ENCODE data around the gene F7.
"Not testable (repeated sequence)": the region's sequence is repeated elsewhere in the genome, so short reads cannot be mapped to it uniquely, and the experiment has no call there.

F7 gene

DNA sequence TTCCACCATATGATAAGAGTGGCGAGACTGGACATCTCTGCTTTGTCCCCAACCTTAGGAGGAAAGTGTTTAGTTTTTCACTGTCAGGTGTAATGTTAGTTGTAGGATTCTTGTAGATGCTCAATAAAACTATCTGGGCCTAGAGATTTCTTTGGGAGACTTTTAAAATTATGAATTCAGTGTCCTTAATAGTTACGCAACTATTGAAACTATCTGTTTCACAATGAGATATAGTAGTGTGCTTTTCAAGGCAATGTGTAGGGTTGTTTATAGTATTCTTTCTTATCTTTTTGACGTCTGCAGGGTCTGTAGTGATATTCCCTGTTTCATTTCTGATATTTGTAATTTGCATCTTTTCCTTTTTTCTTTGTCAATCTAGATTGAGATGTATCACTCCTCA, 33.2 kb upstream of the F7 start:
- no peak for DNase-seq (ENCODE audit: low spot score)

DNA sequence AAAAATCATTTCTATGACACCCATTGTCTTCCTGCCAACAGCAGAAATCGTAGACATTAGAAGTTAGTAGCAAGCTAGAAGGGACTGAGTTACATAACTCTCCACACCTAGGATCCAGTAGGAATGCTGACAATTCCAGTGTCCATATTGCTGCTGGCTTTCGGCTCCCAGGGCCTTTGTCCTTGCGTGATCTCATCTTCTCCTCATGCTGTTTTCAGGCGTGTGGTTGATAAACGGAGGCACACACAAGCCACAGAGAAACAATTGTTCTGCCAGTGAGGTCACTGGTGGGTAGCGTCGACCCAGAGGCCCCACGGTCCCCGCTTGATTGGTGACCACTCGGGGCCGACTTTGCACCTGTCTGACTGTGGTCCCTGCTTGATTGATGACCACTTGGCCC, 31.6 kb upstream of the F7 start:
- no peak for DNase-seq (ENCODE audit: low spot score)

DNA sequence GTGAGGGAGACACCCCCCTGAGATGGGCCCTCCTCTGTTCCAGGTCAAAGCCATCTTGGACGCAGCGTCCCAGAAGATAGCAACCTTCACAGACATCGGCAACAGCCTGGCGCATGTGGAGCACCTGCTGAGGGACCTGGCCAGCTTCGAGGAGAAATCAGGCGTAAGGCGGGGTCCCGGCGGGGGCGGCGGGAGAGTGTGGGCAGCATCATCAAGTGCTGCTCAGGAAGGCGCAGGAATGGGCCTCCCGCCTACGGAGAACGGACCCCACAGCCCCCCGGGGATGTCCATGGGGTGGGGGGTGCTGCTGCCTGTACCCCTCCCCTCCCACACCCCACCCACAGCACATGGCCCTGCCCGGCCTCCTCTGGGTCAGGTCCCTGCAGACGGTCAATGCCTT, 31.2 kb upstream of the F7 start:
- no peak for DNase-seq (ENCODE audit: low spot score)

DNA sequence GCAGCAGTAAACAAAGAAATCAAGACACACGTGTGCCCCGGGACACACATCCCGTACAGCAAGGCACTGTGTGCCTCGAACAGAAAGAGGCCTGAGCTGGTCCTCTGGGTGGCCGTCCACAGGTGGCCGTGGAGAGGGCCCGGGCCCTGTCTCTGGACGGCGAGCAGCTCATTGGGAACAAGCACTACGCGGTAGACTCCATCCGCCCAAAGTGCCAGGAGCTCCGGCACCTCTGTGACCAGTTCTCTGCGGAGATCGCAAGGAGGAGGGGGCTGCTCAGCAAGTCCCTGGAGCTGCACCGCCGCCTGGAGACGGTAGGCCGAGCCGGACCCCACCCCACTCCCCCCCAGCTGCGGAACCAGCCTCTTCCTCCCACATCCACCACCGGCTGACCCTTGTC, 30.7 kb upstream of the F7 start:
- DNase-seq (ENCODE audit: low spot score): no peak

DNA sequence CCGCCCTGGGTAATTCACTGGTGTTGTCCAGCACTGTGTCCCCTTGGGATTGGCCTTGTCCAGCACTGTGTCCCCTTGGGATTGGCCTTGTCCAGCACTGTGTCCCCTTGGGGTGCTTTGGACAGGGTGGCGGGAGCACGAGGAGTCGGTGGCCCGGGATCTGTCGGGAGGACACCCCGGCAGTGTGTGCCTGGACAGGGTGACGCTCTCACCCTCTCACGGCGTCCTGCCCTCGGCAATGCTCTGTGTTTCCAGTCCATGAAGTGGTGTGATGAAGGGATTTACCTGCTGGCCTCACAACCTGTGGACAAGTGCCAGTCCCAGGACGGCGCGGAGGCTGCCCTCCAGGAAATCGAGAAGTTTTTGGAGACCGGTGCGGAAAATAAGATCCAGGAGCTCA, 29.9 kb upstream of the F7 start:
- no peak for DNase-seq (ENCODE audit: low spot score)

DNA sequence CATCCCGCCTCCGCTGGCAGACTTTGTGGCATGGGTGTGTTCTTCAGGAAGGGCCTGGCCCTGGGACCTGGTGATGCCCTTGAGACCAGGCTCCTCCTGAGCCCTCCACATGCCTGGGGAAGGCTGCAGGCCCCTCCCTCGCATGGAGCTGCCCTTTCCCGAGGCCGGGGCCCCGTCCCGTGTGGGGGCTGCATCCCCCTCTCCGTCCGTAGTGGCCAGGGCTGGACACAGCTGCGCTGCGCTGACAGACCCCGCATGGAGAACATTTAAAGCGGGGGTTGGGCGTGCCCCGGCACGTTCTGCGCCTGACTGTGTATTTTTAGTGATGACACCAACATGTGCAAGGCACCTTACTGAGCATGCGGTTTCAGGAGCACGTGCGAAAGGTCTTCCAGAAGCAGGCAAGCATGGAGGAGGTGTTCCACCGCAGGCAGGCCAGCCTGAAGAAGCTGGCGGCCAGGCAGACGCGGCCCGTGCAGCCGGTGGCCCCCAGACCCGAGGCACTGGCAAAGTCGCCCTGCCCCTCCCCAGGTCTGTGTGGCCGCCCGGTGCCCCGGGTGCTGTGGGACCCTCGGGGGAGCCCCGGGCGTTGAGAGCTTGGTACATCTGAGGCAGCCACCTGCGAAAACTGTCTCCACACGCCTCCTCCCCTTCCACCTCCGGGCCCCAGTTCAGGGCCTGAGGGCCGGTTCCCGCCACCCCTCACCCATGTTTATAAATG, 28.8 kb upstream of the F7 start:
- DNase-seq (ENCODE audit: low spot score): no peak

DNA sequence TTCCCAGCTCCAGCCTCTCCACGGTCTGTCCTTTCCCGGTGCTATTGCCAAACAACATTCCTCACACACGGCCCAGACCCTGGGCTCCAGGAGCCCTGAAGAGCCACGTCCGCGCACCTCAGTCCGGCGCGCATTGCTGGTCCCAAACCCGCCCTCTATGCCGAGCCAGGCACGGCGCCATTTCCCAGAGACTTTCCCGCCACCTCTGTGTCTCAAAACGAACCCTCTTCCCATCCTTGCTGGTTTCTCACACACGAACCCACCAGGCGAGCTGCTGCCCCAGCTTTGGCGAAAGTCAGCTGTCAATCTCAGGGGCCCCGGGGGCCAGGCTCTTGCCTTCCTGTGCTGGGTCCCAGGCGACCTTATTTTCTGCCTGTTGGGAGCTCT, 28.0 kb upstream of the F7 start:
- DNase-seq (ENCODE audit: low spot score): no peak

DNA sequence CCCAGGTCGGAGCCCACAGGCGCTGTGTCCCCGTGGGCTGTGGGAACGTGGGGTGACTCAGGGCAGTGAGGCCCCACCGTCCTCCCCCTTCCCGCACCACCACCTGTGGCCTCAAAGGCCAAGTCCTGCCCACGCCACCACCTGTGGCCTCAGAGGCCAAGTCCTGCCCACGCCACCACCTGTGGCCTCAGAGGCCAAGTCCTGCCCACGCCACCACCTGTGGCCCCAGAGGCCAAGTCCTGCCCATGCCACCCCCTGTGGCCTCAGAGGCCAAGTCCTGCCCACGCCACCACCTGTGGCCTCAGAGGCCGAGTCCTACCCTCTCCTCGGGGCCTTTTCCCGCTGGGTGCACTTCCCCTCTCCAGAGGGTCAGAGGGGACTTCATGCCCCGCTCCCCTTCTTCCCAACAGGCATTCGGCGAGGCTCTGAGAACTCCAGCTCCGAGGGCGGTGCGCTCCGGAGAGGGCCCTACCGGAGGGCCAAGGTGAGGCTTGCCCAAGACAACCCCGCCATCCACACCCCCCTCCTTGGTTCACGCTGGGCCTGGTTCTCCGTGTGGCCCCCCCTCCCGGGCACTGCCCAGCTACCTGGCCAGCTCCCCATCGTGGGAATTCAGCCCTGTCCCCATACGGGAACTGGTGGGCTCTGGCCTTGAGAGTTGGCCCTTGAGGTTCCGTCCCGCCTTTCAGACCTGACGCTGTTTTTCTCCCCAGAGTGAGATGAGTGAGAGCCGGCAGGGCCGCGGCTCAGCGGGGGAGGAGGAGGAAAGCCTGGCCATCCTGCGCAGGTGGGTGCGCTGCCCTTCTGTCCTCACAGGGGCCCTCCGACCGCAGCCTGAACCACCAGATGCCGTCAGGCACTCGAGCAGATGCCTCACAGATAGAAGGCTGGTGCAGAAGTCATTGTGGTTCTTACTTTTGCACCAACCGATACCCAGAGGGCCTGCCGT, 27.4 kb upstream of the F7 start:
- DNase-seq (ENCODE audit: low spot score): no peak

DNA sequence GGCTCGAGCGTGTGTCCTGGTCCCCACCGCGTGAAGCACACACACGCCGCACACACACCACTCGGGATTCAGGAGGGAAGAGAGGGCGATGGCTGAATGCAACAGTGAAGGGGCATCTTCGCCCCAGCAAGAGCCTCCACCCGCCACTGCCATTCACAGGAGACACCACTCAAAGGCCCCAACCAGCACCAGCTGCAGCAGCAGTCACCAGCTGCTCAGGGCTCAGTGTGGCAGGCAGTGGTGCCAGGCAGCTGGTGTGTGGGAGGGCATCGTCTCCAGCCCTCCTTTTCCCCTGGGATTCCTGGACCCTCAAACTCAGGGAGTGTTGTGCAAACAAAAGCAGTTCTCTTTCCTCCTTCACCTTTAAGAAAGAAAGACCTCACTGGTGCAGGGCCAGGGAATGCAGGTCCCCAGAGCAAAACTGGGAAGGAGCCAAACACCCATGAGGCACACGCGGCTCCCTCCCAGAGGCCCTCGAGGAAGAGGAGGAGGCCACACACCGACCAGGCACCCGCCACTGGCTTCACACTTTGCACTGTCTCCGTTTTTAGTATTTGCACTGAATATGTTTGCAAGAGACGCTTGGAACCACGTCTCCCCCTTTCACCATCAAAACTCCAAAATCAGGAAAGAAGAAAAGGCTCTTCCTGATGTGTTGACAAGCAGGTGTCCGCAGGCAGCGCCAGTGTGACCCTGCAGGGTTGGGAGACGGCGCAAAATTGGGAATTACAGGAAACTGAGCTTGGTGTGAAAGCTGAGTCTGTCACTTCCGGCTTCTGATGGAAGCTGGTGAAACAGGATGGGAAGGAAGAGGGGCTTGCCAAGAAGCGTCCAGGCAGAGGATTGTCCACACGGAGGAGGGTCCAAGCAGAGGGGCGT, 26.4 kb upstream of the F7 start:
- no peak for DNase-seq (ENCODE audit: low spot score)

DNA sequence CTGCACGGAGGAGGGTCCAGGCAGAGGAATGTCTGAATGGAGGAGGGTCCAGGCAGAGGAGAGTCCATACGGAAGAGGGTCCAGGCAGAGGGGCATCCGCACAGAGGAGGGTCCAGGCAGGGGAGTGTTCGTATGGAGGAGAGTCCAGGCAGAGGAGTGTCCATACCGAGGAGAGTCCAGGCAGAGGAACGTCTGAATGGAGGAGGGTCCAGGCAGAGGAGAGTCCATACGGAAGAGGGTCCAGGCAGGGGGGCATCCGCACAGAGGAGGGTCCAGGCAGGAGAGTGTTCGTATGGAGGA, 25.9 kb upstream of the F7 start:
- DNase-seq (ENCODE audit: low spot score): not testable (repeated sequence)

DNA sequence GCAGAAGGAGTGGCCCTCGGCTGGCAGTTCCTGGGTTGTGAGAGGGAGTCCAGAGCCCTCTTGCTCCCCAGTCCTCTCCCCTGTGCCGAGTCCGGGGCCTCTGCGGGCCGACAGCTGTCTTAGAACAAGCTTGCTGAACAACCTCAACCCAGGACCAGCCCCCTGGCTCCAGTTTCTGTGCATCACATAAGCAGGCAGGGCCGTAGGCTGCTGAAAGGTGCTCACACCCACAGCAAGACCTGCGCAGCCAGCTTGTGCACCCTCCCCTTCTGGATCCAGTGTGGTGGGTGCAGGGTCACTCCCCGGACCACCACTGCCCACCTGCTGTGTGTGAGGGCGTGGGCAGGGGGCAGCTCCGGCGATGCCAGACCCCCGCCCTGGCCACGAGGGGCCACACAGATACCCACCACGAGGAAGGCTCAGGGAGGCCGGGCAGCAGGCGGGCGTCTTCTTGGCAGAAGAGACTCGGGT, 25.2 kb upstream of the F7 start:
- no peak for DNase-seq (ENCODE audit: low spot score)

DNA sequence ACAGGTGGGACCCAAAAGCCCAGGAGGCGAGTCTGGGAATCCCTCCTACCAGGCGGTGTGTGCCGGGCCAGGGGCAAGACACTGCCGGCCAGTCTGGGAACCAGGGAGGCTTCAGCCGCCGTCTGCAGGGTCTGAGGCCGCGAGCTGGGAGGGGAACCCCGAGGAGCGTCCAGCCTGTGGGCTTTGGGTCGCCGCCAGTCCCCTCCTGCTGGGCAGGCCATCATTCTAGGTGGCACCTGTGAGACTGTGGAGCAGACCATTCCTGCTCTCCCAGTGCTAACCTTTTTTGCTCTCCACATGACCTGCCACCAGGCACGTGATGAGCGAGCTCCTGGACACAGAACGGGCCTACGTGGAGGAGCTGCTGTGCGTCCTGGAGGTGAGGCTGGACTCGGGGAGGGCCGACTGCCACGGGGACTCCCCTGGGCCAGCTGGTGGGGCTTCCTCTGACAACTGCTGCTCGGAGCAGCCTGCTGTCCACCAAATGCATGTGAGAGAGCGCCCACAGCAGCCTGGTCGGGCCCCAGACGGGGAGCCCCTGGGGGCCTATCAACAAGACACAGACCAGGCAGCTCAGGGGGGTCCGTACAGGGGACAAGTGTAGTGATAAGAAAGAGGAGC, 24.6 kb upstream of the F7 start:
- DNase-seq (ENCODE audit: low spot score): no peak

DNA sequence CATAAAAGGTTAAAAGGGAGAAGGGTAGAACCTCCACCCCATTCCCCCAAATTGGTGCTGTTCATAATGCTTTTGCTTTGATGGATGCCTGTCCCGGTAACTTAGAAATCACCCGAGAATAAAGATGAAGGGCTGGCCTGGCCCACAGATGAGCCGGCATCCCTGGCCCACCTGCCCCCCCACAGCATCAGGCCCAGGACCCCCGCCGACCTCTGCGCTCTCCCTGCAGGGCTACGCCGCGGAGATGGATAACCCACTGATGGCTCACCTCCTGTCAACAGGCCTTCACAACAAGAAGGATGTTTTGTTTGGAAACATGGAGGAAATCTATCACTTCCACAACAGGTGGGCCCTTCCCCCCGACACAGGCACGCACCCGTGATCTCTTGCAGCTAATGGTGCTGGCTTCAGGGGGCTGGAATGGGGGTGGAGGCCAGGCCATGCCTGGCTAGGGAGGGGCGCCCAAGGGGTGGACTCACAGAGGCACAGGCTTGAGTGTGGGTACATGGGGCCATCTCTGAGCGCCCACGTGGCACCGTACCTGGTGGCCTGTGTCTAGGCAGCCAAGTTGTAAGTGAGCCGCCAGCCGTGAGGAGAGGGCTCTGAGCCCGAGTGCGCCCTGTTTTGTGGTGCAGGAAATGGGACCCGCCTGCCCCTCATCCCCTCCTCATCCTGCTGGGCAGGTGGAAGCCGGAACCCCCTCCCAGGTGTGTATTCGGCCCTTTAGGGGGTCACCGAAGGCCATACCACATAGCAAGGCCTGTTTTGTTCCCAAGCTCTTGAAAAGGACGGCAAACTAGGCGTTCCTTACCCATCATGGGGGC, 23.2 kb upstream of the F7 start:
- no peak for DNase-seq (ENCODE audit: low spot score)

DNA sequence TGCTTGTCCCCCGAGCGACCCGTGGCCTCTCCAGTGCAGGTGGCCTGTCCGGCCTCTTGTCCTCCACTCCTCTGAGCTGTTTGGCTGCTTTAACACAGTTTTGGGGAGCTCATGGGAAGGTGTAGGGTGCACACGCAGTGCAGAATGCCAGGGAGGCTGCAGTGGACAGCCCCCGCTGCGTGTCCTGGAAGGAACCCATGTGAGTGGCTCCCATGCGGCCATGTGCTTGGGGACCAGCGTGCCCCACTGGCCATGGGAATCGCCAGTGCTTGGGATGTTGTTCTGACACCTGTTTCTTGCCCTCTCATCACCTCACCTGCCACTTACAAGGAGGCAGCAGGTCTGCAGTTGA, 22.6 kb upstream of the F7 start:
- no peak for DNase-seq (ENCODE audit: low spot score)

DNA sequence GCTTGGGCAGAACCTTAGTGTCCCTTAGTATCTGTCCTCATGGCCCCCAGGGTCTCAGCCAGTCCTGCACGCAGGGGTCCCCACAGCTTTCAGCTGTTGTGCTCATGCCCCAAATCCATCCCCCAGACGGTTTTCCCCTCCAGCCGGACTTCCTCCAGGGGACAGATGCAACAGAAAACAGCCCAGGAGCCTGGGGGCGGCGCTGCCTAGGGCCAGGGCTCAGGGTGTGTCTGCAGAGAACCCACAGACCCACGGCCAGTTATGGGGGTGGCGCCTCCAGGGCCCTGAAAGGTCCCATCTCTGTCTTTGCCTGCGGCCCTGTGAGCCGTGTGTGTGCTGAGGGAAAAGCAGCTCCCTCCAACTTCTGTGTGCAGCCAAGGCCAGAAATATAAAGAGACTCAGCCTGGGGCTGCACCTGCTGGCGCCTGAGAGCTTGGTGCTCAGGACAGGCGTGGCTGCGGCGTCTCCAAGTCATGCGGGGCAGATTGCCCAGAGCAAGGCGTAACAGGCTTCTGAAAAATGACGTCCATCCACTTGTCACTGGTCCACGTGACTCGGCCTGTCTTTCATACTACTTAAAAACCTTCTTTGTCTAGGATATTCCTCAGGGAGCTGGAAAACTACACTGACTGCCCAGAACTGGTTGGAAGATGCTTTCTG, 22.1 kb upstream of the F7 start:
- DNase-seq (ENCODE audit: low spot score): no peak

DNA sequence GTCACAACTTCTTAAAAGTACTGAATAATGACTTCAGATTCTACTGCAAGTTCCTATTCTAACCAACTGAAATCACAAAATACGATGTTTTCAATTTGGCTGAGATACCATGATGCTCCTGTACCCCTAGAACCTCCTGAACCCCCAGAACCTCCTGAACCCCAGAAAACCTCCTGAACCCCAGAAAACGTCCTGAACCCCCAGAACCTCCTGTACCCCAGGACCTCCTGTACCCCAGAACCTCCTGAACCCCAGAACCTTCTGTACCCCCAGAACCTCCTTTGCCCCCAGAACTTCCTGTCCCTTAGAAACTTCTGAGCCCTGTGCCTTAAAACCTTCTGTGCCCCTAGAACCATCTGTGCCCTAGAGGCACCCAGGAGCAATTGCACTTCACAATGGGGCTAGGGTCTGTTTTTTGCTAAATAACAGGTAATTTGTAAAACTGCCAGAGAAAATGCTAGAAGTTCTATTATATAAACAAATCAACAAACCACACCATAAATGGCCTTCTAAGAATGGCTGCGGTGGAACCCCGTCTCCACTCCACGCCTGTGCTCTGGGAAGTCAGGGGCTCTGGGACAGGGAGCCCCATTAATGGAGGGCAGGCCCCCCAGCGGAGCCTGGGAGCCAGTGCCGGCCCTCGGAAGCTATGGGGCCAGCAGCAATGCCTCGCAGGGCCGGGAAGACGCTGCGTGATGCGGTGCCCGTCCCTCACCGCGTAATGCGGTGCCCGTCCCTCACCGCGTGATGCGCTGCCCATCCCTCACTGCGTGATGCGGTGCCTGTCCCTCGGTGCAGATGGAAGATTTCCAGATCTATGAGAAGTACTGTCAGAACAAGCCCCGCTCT, 21.3 kb upstream of the F7 start:
- DNase-seq (ENCODE audit: low spot score): no peak

DNA sequence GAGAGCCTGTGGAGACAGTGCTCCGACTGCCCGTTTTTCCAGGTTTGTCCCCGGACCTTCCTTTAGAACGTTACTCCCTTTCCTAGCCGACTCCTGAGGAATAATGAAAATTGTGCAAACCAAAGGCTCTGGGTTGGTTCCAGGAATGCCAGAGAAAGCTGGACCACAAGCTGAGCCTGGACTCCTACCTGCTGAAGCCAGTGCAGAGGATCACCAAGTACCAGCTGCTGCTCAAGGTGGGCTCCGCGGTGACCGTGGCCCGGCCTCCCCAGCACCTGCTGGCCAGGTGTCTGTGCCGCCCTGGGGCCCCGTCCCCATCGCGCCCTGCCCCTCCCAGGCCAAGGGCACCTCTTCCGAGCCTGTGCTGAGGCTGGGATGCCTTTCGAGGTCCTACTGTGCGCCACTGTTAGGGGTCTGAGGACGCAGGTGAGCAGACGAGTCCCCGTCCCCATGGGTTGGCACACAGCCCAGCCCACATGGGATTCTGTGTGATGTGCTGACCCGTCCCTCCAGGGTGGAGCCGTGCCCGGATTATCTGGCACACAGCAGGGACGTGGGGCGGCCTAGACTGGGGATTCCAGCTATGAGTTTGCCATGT, 20.5 kb upstream of the F7 start:
- no peak for DNase-seq (ENCODE audit: low spot score)

DNA sequence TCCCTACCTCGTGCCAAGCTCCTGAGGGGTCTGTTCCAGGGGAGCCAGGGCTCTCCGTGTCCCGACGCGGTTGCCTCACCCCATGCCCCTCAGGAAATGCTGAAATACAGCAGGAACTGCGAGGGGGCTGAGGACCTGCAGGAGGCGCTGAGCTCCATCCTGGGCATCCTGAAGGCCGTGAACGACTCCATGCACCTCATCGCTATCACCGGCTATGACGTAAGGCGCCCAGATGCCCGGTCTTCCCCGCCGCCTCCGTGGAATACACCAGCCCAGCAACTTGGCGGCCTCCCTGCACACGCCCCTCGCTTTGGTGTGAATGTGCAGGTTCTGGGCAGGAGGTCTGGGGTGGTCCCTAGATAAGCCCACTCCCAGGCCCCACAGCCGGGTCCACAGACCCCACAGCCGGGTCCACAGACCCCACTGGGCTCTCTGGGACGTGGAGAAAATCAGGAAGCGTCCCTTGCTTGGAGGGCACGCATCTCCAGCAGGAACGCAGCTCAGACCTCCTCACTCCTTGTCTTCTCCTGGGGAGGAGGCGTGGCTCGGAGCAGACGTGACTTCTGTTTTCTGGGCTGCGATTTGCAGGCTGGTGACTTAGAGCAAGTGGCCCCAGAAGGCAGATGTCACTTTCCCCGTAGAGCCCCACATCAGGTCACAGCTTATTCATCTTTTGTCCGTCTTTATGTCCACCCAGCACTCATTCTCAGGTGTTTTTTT, 19.4 kb upstream of the F7 start:
- DNase-seq (ENCODE audit: low spot score): no peak
